Measurements from ENCODE around the gene TTC4. TPM values are rescaled to one million over a fixed set of nuclear protein-coding genes. Genes with fewer than 3 reads are reported as not detected.

The TTC4 gene
- total RNA-seq, 2 donors from 2014 or later: 12.7 to 17.2 TPM

DNA sequence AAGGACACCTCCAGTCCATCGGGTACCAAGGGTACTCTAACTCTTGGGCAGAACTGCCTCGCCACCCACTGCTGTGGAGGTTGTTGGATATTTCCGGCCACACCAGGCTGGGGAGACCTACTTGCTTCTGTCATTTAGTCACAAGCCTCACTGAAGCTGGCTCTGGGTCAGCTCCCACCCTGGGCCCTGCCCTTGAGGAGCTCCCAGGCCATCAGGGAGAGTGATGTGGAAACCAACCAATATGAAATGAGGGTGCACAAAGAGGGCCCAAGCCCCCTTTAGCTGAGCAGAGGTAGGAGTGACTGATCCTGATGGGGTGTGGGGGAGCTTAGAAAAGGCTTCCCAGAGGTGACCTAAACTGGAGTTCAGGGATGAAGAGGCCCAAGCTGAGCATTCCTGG lies 29.0 kb downstream of the TTC4 start:
- peaks cover 32% of the 10 kb centered on the region for H3K36me3 ChIP-seq
- no peaks in the 10 kb centered on the region for H3K4me1 ChIP-seq (ENCODE audit: control insufficient read depth in 1 of 2, low read depth in 2 of 2)
- no peak for DNase-seq (ENCODE audit: low spot score)
- H3K9me3 ChIP-seq: no peaks in the 10 kb centered on the region
- TF ChIP-seq, protein P1, sequence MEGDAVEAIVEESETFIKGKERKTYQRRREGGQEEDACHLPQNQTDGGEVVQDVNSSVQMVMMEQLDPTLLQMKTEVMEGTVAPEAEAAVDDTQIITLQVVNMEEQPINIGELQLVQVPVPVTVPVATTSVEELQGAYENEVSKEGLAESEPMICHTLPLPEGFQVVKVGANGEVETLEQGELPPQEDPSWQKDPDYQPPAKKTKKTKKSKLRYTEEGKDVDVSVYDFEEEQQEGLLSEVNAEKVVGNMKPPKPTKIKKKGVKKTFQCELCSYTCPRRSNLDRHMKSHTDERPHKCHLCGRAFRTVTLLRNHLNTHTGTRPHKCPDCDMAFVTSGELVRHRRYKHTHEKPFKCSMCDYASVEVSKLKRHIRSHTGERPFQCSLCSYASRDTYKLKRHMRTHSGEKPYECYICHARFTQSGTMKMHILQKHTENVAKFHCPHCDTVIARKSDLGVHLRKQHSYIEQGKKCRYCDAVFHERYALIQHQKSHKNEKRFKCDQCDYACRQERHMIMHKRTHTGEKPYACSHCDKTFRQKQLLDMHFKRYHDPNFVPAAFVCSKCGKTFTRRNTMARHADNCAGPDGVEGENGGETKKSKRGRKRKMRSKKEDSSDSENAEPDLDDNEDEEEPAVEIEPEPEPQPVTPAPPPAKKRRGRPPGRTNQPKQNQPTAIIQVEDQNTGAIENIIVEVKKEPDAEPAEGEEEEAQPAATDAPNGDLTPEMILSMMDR (IDR thresholded peaks at IDR 0.05): no peak
- H3K4me3 ChIP-seq: no peak overlapping the region
- no peaks in the 10 kb centered on the region for H3K27me3 ChIP-seq (replicated peaks; ENCODE audit: insufficient read depth)
- H3K27ac ChIP-seq: no peak overlapping the region
- no peak for ATAC-seq (ENCODE audit: insufficient number of reproducible peaks, low FRiP score, low read depth)

DNA sequence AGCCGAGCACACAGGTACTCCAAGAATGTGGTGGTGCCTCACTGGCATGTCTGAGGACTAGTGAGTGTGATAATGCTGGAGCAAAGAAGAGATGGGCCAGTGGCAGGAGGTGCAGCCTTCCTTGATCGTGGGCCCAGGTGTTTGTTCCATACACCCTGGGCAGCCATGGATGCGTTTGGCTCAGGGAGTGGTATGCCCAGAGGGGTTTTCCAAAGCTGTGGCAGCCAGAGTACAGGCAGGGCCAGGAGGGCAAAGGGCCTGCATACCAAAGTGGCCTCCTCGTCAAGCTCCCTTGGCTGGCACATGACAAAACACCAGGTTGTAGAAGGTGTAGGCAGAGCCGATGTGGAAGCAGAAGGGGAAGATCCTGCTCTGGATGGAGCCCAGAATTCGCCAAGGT lies 29.6 kb downstream of the TTC4 start:
- no peak overlapping the region for H3K4me3 ChIP-seq
- peaks cover 27% of the 10 kb centered on the region for H3K36me3 ChIP-seq
- H3K27ac ChIP-seq: no peak overlapping the region
- ATAC-seq (ENCODE audit: insufficient number of reproducible peaks, low FRiP score, low read depth) (no peak), DNase-seq (ENCODE audit: low spot score) (no peak)
- TF ChIP-seq, protein P1 (IDR thresholded peaks at IDR 0.05): no peak
- H3K4me1 ChIP-seq (ENCODE audit: control insufficient read depth in 1 of 2, low read depth in 2 of 2): no peaks in the 10 kb centered on the region
- no peaks in the 10 kb centered on the region for H3K27me3 ChIP-seq (replicated peaks; ENCODE audit: insufficient read depth)
- H3K9me3 ChIP-seq: no peaks in the 10 kb centered on the region

DNA sequence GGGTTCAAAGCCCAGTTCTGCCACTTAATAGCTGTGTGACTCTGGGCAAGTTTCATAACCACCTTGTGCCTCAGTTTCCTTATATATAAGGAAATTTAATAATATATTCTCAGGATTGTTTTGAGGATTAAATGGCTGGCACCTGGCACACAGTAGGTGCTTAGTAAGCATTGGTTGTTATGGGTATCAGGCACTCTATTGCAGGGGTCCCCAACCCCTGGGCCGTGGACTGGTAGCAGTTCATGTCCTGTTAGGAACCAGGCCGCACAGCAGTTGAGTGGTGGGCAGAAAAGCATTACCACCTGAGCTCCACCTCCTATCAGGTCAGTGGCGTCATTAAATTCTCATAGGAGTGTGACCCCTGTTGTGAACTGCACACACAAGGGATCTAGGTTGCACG lies 30.2 kb downstream of the TTC4 start:
- ATAC-seq (ENCODE audit: insufficient number of reproducible peaks, low FRiP score, low read depth): no peak
- Histone ChIP-seq H3K27me3 (replicated peaks; ENCODE audit: insufficient read depth) (no peaks in the 10 kb centered on the region), H3K27ac (no peak overlapping the region), H3K4me1 (ENCODE audit: control insufficient read depth in 1 of 2, low read depth in 2 of 2) (no peaks in the 10 kb centered on the region), H3K4me3 (no peak overlapping the region), H3K9me3 (no peaks in the 10 kb centered on the region), H3K36me3 (peaks cover 21% of the 10 kb centered on the region)
- TF ChIP-seq, protein P1 (IDR thresholded peaks at IDR 0.05): no peak
- no peak for DNase-seq (ENCODE audit: low spot score)

DNA sequence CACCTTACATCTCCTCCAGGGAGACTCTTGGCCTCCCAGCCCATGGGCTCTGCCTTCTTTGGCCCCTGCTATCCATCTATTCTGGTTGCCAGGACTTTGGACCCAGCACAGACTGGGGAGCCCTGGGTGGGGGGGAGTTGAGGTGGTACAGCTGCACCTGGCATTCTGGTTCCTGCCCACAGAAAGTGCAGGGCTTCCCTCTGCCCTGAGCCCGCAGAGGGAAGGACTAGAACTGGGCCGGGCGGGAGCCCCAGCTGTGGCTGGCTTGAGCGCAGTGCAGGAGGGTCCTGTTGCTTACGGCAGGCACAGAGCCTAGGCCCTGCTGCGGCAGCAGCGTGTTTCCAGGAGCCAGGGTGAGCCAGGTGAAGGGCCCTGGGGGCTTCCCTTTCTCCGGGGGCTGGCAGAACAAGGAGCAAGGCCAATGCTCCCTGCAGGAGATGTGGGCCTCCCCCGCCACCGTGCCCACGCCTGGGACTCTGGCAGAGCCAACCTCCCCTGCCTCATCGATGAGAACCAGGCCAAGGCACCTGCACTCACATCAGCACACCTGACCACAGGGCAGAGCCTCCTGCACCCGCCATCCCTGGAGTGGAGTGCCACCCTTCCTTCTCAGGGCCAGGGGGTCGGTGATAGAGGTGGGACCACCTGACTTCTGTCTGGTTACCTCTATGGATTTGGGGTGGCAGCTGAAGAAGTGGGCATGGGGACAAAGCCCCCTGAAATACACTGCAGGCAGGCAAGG lies 32.6 kb downstream of the TTC4 start:
- ATAC-seq (ENCODE audit: insufficient number of reproducible peaks, low FRiP score, low read depth) (no peak), DNase-seq (ENCODE audit: low spot score) (no peak)
- H3K4me1 ChIP-seq (ENCODE audit: control insufficient read depth in 1 of 2, low read depth in 2 of 2): no peaks in the 10 kb centered on the region
- H3K36me3 ChIP-seq: peaks cover 4% of the 10 kb centered on the region
- no peaks in the 10 kb centered on the region for H3K9me3 ChIP-seq
- H3K27ac ChIP-seq: no peak overlapping the region
- H3K27me3 ChIP-seq (replicated peaks; ENCODE audit: insufficient read depth): no peaks in the 10 kb centered on the region
- H3K4me3 ChIP-seq: no peak overlapping the region
- TF ChIP-seq, protein P1 (IDR thresholded peaks at IDR 0.05): no peak

DNA sequence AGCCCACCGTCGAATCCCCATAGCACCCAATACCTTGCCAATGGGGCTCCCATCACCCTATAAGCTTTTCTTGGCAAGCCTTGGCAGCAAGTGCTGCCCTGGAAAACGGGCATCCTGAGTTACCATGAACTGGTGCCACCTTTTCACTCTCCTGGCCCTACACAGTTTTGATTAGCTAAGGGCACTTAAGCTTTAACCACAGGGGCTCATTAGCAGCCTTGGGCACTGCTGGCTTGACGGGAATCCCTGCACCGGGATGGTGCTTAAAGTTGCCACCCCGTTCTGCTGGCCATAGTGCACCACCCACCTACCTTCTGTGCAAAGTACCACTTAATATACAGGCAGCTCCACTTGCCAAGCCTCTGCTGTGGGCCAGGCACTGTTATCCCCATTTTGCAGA lies 34.9 kb downstream of the TTC4 start:
- Histone ChIP-seq H3K27ac (no peak overlapping the region), H3K9me3 (no peaks in the 10 kb centered on the region), H3K4me1 (ENCODE audit: control insufficient read depth in 1 of 2, low read depth in 2 of 2) (no peaks in the 10 kb centered on the region), H3K27me3 (replicated peaks; ENCODE audit: insufficient read depth) (no peaks in the 10 kb centered on the region), H3K36me3 (no peaks in the 10 kb centered on the region), H3K4me3 (no peak overlapping the region)
- DNase-seq (ENCODE audit: low spot score) (no peak), ATAC-seq (ENCODE audit: insufficient number of reproducible peaks, low FRiP score, low read depth) (no peak)
- TF ChIP-seq, protein P1 (IDR thresholded peaks at IDR 0.05): no peak
